SHP77 treated with DMSO at 0.1 percent for 48 hours (cell line): ENCODE data around the gene COL21A1.

Source experiments
- DNase-seq: peaks from one replicate; lab custom pipeline; 2025; lab: John Stamatoyannopoulos, UW

COL21A1 gene

DNA sequence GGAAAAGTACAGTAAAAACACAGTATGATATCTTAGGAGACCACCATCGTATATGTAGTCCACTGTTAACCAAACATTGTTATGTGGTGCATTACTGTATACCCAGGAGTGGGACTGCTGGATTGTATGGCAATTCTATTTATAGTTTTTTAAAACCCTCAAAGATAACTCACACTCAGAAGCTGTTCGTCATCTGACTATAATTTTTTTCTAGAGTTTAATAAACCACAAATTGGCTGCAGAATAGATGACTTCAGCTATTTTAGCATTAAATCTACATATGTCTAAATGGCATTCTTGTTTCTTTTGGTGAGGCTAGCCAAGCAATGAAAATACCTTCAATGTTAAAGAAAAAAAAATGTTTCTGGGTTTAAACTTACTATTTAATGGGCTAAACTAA lies 237.7 kb downstream of the COL21A1 start:
- no peak for DNase-seq
